GM12878 (cell line): Measurements from ENCODE around the gene CCNA2. TPM values are rescaled to one million over a fixed set of nuclear protein-coding genes. Genes with fewer than 3 reads are reported as not detected.

Experiments used
- ATF7 ChIP-seq: fragments of 450-650 bp; IDR thresholded peaks from 2 replicates; pipeline ENCODE4 v1.6.1; 2016; ENCODE audit warnings: low read depth, mild to moderate bottlenecking
- BHLHE40 ChIP-seq, 2 experiments: fragments of 450-650 bp in 1 of 2; IDR thresholded peaks; 2 replicates each; pipeline ENCODE4 v1.6.1; 2011 to 2017; ENCODE audit warnings: low read depth in 2 of 2, borderline replicate concordance in 1 of 2, improper control_type of control experiment in 1 of 2, low read length in 1 of 2, mild to moderate bottlenecking in 1 of 2
- BRCA1 ChIP-seq: IDR thresholded peaks from 2 replicates; pipeline ENCODE4 v1.6.1; 2011; ENCODE audit warnings: low read depth, low read length, improper control_type of control experiment
- CREB1 ChIP-seq: IDR thresholded peaks from 2 replicates; pipeline ENCODE4 v1.6.1; 2012; ENCODE audit warnings: low read depth, mild to moderate bottlenecking, inconsistent platforms
- ESRRA ChIP-seq: IDR thresholded peaks from 2 replicates; pipeline ENCODE4 v1.6.1; 2012; ENCODE audit warnings: mild to moderate bottlenecking, low read length, improper control_type of control experiment
- FOXM1 ChIP-seq: IDR thresholded peaks from 2 replicates; pipeline ENCODE4 v1.6.1; 2012; ENCODE audit warnings: low read depth, mild to moderate bottlenecking, inconsistent platforms, low read length, moderate library complexity
- LARP7 ChIP-seq: fragments of 450-650 bp; IDR thresholded peaks from 2 replicates; pipeline ENCODE4 v1.6.1; 2017; ENCODE audit warnings: mild to moderate bottlenecking
- NR2C1 ChIP-seq: fragments of 450-650 bp; IDR thresholded peaks from 2 replicates; pipeline ENCODE4 v1.6.1; 2017; ENCODE audit warnings: antibody characterized with exemption, mild to moderate bottlenecking, moderate library complexity
- PAX5 ChIP-seq: IDR thresholded peaks from 2 replicates; pipeline ENCODE4 v1.6.1; 2011; ENCODE audit warnings: low read depth, low read length, borderline replicate concordance
- POU2F2 ChIP-seq: IDR thresholded peaks from 3 replicates; pipeline ENCODE4 v1.6.1; 2011; ENCODE audit warnings: low read depth, mild to moderate bottlenecking, low read length, borderline replicate concordance
- RFX5 ChIP-seq: IDR thresholded peaks from 2 replicates; pipeline ENCODE4 v1.6.1; 2011; ENCODE audit warnings: low read depth, low read length, improper control_type of control experiment
- SIN3A ChIP-seq: IDR thresholded peaks from 2 replicates; pipeline ENCODE4 v1.6.1; 2012; ENCODE audit warnings: low read depth, low read length, improper control_type of control experiment
- SPI1 ChIP-seq: IDR thresholded peaks from 2 replicates; pipeline ENCODE4 v1.6.1; 2011; ENCODE audit warnings: low read depth, mild to moderate bottlenecking, low read length, moderate library complexity, borderline replicate concordance; ENCODE audit not compliant: insufficient read depth
- SRF ChIP-seq, 2 experiments: IDR thresholded peaks; 2 replicates each; pipeline ENCODE4 v1.6.1; 2011; ENCODE audit warnings: low read depth in 2 of 2, low read length in 2 of 2, mild to moderate bottlenecking in 1 of 2, moderate library complexity in 1 of 2
- STAT1 ChIP-seq: fragments of 450-650 bp; conservative IDR thresholded peaks from 2 replicates; pipeline ENCODE4 v1.6.1; 2014; ENCODE audit warnings: antibody characterized with exemption, mild to moderate bottlenecking
- TARDBP ChIP-seq: IDR thresholded peaks from 2 replicates; pipeline ENCODE4 v1.6.1; 2016; ENCODE audit warnings: borderline replicate concordance
- ZNF207 ChIP-seq: fragments of 450-650 bp; IDR thresholded peaks from 2 replicates; pipeline ENCODE4 v1.6.1; 2014; ENCODE audit warnings: antibody characterized with exemption, mild to moderate bottlenecking, borderline replicate concordance
- ZNF622 ChIP-seq: fragments of 450-650 bp; IDR thresholded peaks from 2 replicates; pipeline ENCODE4 v1.6.1; 2017; ENCODE audit warnings: mild to moderate bottlenecking, inconsistent platforms
- polyA plus RNA-seq, 11 experiments: library from polyadenylated mRNA; depleted of rRNA in 4 of 11; unstranded in 6 of 11; stranded (reverse) in 5 of 11; fragments of >200 nt; fragmentation: Nextera tagmentation in 4 of 11; fragmentation: Illumina TruSeq in 1 of 11; extraction: Ambion mirVana in 4 of 11; extraction: Trizol in 1 of 11; gene quantifications; 1 replicate in 1 of 11; 2 replicates in 10 of 11; pipeline versions ENCODE4 v1.2.1 to v1.2.3, GENCODE V29; 2011 to 2016; ENCODE audit warnings: inconsistent platforms in 2 of 11, missing spikeins in 2 of 11, low read depth in 1 of 11
- total RNA-seq, 4 experiments: library from RNA; depleted of rRNA in 3 of 4; stranded (reverse); fragments of >200 nt in 3 of 4; fragmentation: Illumina TruSeq in 1 of 4; extraction: Trizol in 1 of 4; gene quantifications; 2 replicates each; pipeline versions ENCODE4 v1.2.1 to v1.2.3, GENCODE V29; 2013 to 2021
- TF ChIP-seq, protein P1 (sequence below): fragments of 450-650 bp; conservative IDR thresholded peaks from 2 replicates; pipeline ENCODE4 v1.6.1; 2017; ENCODE audit warnings: mild to moderate bottlenecking, moderate library complexity
- TF ChIP-seq, protein P2 (sequence below): fragments of 450-650 bp; IDR thresholded peaks from 2 replicates; pipeline ENCODE4 v1.6.1; 2016; ENCODE audit warnings: mild to moderate bottlenecking
- TF ChIP-seq, protein P3 (sequence below): fragments of 450-650 bp; IDR thresholded peaks from 2 replicates; pipeline ENCODE4 v1.6.1; 2017; ENCODE audit warnings: low read depth, mild to moderate bottlenecking, moderate library complexity
- TF ChIP-seq, protein P4 (sequence below): IDR thresholded peaks from 2 replicates; pipeline ENCODE4 v1.6.1; 2011; ENCODE audit warnings: low read depth, low read length, improper control_type of control experiment, borderline replicate concordance
- TF ChIP-seq, protein P5 (sequence below): IDR thresholded peaks from 2 replicates; pipeline ENCODE4 v1.6.1; 2011; ENCODE audit warnings: low read depth, mild to moderate bottlenecking, low read length, moderate library complexity, borderline replicate concordance; ENCODE audit errors: extremely low read depth

Gene CCNA2
- total and polyA plus RNA-seq, 10 of the 15 experiments (the other 5 are each of a cell fraction or from before 2014, with no cell fraction given), result 21.8 to 153 (median 94.5) TPM

DNA sequence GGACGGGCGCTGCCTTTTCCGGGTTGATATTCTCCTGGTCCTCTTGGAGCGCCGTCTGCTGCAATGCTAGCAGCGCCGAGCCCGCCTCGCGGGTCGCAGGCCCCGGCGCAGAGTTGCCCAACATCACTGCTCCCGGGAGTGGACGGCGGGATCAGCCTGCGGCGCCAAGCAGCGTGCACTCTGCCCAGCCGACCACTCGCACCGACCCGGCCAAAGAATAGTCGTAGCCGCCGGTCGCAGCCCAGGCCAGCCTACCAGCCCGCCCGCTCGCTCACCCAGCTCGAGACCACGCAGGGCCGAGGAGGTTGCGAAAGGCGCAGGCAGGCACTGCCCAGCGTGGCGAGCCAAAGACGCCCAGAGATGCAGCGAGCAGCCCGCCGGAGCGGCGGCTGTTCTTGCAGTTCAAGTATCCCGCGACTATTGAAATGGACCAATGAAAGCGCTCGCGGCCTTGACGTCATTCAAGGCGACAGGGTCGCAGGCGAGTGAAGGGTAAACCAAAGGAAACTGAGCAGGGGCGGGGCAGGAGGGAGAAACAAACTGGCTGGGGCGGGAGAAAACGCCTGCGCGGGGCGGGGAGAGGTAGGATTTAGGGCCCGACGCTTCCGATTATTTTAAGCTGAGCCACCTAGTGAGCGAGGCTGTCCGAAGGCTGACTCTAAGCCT, at the start of gene CCNA2 (continued):
- TF ChIP-seq, protein P1, sequence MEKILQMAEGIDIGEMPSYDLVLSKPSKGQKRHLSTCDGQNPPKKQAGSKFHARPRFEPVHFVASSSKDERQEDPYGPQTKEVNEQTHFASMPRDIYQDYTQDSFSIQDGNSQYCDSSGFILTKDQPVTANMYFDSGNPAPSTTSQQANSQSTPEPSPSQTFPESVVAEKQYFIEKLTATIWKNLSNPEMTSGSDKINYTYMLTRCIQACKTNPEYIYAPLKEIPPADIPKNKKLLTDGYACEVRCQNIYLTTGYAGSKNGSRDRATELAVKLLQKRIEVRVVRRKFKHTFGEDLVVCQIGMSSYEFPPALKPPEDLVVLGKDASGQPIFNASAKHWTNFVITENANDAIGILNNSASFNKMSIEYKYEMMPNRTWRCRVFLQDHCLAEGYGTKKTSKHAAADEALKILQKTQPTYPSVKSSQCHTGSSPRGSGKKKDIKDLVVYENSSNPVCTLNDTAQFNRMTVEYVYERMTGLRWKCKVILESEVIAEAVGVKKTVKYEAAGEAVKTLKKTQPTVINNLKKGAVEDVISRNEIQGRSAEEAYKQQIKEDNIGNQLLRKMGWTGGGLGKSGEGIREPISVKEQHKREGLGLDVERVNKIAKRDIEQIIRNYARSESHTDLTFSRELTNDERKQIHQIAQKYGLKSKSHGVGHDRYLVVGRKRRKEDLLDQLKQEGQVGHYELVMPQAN, result peak; percentile 100
- TF ChIP-seq FOXM1, result peak; percentile 98
- 0 out of 2 replicates have a peak, but pooled peaks have one; percentile 45 for TF ChIP-seq LARP7
- TF ChIP-seq BRCA1, result 0 out of 2 replicates have a peak, but pooled peaks have one; percentile 31
- TF ChIP-seq, protein P2, sequence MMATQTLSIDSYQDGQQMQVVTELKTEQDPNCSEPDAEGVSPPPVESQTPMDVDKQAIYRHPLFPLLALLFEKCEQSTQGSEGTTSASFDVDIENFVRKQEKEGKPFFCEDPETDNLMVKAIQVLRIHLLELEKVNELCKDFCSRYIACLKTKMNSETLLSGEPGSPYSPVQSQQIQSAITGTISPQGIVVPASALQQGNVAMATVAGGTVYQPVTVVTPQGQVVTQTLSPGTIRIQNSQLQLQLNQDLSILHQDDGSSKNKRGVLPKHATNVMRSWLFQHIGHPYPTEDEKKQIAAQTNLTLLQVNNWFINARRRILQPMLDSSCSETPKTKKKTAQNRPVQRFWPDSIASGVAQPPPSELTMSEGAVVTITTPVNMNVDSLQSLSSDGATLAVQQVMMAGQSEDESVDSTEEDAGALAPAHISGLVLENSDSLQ, result peak; percentile 54
- TF ChIP-seq ZNF207, result peak; percentile 30
- TF ChIP-seq PAX5, result 0 out of 2 replicates have a peak, but pooled peaks have one; percentile 6
- TF ChIP-seq ESRRA, result peak; percentile 78; the same call in 1 of the 2 replicates
- TF ChIP-seq, protein P3, sequence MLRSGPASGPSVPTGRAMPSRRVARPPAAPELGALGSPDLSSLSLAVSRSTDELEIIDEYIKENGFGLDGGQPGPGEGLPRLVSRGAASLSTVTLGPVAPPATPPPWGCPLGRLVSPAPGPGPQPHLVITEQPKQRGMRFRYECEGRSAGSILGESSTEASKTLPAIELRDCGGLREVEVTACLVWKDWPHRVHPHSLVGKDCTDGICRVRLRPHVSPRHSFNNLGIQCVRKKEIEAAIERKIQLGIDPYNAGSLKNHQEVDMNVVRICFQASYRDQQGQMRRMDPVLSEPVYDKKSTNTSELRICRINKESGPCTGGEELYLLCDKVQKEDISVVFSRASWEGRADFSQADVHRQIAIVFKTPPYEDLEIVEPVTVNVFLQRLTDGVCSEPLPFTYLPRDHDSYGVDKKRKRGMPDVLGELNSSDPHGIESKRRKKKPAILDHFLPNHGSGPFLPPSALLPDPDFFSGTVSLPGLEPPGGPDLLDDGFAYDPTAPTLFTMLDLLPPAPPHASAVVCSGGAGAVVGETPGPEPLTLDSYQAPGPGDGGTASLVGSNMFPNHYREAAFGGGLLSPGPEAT, result peak; percentile 87
- TF ChIP-seq, protein P4, sequence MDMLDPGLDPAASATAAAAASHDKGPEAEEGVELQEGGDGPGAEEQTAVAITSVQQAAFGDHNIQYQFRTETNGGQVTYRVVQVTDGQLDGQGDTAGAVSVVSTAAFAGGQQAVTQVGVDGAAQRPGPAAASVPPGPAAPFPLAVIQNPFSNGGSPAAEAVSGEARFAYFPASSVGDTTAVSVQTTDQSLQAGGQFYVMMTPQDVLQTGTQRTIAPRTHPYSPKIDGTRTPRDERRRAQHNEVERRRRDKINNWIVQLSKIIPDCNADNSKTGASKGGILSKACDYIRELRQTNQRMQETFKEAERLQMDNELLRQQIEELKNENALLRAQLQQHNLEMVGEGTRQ, result no peak
- peak; percentile 70 for TF ChIP-seq ATF7
- TF ChIP-seq STAT1, result peak; percentile 21; the same call in 1 of the 2 replicates
- TF ChIP-seq, protein P5, sequence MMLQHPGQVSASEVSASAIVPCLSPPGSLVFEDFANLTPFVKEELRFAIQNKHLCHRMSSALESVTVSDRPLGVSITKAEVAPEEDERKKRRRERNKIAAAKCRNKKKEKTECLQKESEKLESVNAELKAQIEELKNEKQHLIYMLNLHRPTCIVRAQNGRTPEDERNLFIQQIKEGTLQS, result peak; percentile 92
- TF ChIP-seq BHLHE40 (IDR thresholded peaks at IDR 0.05; ENCODE audit: borderline replicate concordance in 1 of 2, low read depth in 2 of 2, low read length in 1 of 2), result peak; percentile 30 to 40; a peak in 1 of 4 replicates
- peak; percentile 75; the same call in 1 of the 2 replicates for TF ChIP-seq TARDBP
- TF ChIP-seq NR2C1, result peak; percentile 57
- TF ChIP-seq SRF (IDR thresholded peaks at IDR 0.05; ENCODE audit: low read depth in 2 of 2, low read length in 2 of 2), result peak in 1 of 2 experiments; percentile 93; a peak in 2 of 4 replicates
- TF ChIP-seq ZNF622, result no peak
- peak; percentile 100 for TF ChIP-seq CREB1
- TF ChIP-seq SIN3A, result peak; percentile 100
- TF ChIP-seq RFX5, result peak; percentile 58; the same call in 1 of the 2 replicates
- peak; percentile 51; the same call in 1 of the 3 replicates for TF ChIP-seq POU2F2
- no peak for TF ChIP-seq SPI1
